Activated CD8-positive, alpha-beta memory T cell treated with anti-CD3 and anti-CD28 coated beads, Interleukin-2, amount 10 ng/mL, durations not matched to agents 7 days and 5 days (primary cell): ENCODE data around the gene SYNE1. TPM values are rescaled to one million over a fixed set of nuclear protein-coding genes. Genes with fewer than 3 reads are reported as not detected.
"Not testable (repeated sequence)": the region's sequence is repeated elsewhere in the genome, so short reads cannot be mapped to it uniquely, and the experiment has no call there.

ENCODE experiments used
- ATAC-seq: fragments of 150-1000 bp; cut with Tn5 transposase; one replicate; pipeline ENCODE4 v1.10.0; 2021; ENCODE audit warnings: moderate library complexity
- CTCF ChIA-PET: fragments of 350-600 bp; sonication (Branson Sonifier 250); formaldehyde crosslinking; loops from one replicate; lab custom pipeline; 2021; ENCODE audit warnings: antibody characterized with exemption; lab: Charles Lee
- DNase-seq: peaks from one replicate; pipeline ENCODE4 v3.0.0-alpha.2; 2020
- H3K27ac Mint-ChIP-seq: one replicate; pipeline ENCODE4 v1.8.0; 2021; ENCODE audit warnings: mild to moderate bottlenecking, mixed read lengths
- H3K27me3 Mint-ChIP-seq: one replicate; pipeline ENCODE4 v1.8.0; 2021; ENCODE audit warnings: mixed read lengths
- H3K36me3 Mint-ChIP-seq: one replicate; pipeline ENCODE4 v1.8.0; 2021; ENCODE audit warnings: mild to moderate bottlenecking, mixed read lengths
- H3K4me1 Mint-ChIP-seq: one replicate; pipeline ENCODE4 v1.8.0; 2021; ENCODE audit warnings: mixed read lengths
- H3K4me3 Mint-ChIP-seq: one replicate; pipeline ENCODE4 v1.8.0; 2021; ENCODE audit warnings: mild to moderate bottlenecking, moderate library complexity, mixed read lengths
- H3K9me3 Mint-ChIP-seq: one replicate; pipeline ENCODE4 v1.8.0; 2022; ENCODE audit warnings: low read depth, mixed read lengths
- total RNA-seq, 2 experiments: library from RNA; stranded (reverse); gene quantifications; one replicate each; pipeline ENCODE4 v1.2.3, GENCODE V29; 2021

Gene SYNE1
- total RNA-seq, 2 experiments from 2014 or later, result 58.5 to 76.6 TPM

DNA sequence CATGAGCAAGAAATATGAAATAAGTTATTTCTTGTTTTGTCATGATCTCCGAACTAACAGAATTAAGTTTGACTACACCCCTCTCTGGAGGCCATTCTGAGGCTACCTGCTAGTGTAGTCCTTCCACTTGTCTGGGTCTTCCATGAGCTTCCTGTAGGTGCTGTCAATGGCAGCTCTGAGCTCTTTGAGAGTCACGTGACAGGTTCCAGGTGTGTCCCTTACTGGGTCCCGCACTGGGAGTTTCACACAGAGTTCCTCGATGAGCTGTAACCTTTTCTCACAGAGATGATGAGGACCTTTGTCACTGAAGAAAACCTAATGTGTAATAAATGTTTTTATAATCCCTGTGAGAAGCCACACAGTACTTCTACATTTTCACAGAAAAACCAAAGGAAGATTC is 186.6 kb downstream of the SYNE1 start:
- no peak overlapping the region for H3K27ac Mint-ChIP-seq
- H3K27me3 Mint-ChIP-seq, result no peaks in the 10 kb centered on the region
- peaks cover 2% of the 10 kb centered on the region for H3K9me3 Mint-ChIP-seq
- no peaks in the 10 kb centered on the region for H3K4me1 Mint-ChIP-seq
- ATAC-seq (no peak), DNase-seq (no peak)
- CTCF ChIA-PET, result no interaction called here
- no peaks in the 10 kb centered on the region for H3K36me3 Mint-ChIP-seq
- no peak overlapping the region for H3K4me3 Mint-ChIP-seq

DNA sequence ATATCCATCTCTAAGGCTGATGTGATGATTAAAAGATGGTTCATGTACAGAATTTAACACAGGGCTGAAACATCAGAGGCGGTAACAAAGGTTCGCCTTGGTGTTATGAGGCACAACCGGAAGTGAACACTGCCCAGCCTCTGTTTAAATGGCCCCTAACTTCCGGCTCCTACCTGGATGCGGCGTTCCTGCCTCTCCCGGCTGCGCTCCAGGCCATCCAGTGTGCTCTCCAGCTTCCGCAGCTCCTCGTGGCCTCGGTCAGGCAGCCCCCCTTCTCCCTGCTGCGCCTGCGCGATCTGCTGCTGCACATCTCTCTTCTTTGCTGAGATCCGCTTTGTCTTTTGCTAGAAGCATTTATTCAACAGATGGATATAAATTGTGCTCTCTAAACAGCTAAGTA is 195.3 kb downstream of the SYNE1 start:
- no peak overlapping the region for H3K4me3 Mint-ChIP-seq
- no peaks in the 10 kb centered on the region for H3K4me1 Mint-ChIP-seq
- no peaks in the 10 kb centered on the region for H3K36me3 Mint-ChIP-seq
- no peaks in the 10 kb centered on the region for H3K9me3 Mint-ChIP-seq
- no peaks in the 10 kb centered on the region for H3K27me3 Mint-ChIP-seq
- no peak for ATAC-seq
- H3K27ac Mint-ChIP-seq, result no peak overlapping the region
- no peak for DNase-seq
- CTCF ChIA-PET, result no interaction called here

DNA sequence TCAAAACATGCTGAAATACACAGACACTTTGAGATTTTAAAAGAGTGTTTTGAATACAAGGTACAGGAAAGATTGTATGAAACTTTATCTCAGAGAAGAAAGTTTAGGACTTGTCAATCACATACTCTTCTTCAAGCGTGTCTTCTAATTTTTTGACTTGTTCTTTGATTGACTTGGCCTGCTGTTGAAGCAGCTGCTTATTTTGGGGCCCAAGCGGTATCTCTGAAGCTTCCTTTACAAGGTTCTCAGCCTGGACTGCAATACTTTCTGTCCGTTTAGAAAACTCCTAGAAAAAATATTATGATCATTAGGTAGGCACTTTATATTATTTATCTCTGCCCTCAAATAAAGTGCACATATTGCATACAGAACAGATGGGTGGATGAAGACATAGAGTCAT is 201.3 kb downstream of the SYNE1 start:
- CTCF ChIA-PET, result no interaction called here
- Mint-ChIP-seq H3K36me3 (no peaks in the 10 kb centered on the region), H3K4me3 (no peak overlapping the region), H3K9me3 (no peaks in the 10 kb centered on the region), H3K4me1 (peaks cover 3% of the 10 kb centered on the region), H3K27me3 (no peaks in the 10 kb centered on the region), H3K27ac (no peak overlapping the region)
- ATAC-seq (no peak), DNase-seq (no peak)

DNA sequence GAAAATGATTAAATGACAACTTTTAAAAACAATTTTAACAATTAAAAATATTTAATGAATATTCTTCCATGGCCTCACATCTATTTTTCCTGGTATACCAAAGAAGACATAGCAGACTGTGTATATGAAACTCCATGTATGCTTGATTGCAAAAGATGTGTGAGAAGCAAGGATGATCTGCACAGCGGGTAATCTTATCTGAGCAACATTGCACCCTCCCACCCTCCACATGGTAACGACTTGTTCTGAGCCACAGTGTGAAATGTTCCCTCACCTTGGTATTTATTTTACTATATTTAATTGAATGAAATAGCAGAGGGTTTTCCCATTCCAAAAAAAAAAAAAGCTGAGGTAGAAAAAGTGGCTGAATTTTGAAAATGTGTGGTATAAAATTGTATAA is 204.4 kb downstream of the SYNE1 start:
- Mint-ChIP-seq H3K9me3 (no peaks in the 10 kb centered on the region), H3K4me3 (no peak overlapping the region), H3K36me3 (no peaks in the 10 kb centered on the region), H3K27ac (no peak overlapping the region), H3K27me3 (no peaks in the 10 kb centered on the region), H3K4me1 (peaks cover 3% of the 10 kb centered on the region)
- ATAC-seq, result no peak
- CTCF ChIA-PET, result no interaction called here
- DNase-seq, result no peak

DNA sequence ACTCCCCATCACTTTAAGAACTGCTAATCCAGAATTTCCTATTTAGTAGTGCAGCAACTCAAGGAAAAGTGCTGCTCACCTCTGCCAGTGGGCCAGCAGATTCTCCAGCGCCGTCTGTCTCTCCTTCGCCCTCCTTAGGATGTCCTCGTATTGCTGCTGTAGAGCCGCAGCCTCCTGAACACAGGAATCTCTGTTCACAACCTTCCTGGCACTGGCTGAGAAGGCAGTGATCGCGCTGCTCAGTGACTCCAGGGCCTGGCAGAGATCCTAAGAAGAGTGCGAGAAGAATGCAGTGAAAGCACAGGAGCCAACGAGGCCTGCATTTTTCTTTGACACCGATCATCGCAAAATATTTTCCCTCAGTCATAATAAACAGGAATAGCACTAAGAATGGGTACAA is 209.0 kb downstream of the SYNE1 start:
- no peak overlapping the region for H3K27ac Mint-ChIP-seq
- H3K9me3 Mint-ChIP-seq, result no peaks in the 10 kb centered on the region
- H3K36me3 Mint-ChIP-seq, result no peaks in the 10 kb centered on the region
- no peaks in the 10 kb centered on the region for H3K27me3 Mint-ChIP-seq
- DNase-seq, result no peak
- no peaks in the 10 kb centered on the region for H3K4me1 Mint-ChIP-seq
- H3K4me3 Mint-ChIP-seq, result no peak overlapping the region
- CTCF ChIA-PET, result no interaction called here
- no peak for ATAC-seq

DNA sequence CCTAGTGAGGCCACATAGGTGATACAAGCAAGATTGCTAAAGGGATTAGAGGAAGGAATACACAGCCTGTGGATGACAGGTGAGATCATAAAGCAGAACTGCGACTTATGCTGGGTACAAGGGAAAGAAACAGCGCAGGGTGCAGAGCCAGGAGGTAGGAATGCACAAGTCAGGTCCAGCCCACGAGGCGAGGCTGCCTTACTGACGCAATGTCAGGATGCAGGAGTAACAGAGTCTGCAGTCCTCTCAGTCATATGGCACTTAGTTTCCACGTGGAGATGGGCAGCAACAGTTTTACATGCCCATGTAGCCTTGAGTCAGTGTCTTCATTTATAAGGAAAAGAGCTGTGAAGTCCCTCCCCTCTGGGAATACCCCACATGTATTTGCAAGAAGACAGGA is 210.9 kb downstream of the SYNE1 start:
- ATAC-seq (no peak), DNase-seq (no peak)
- no peaks in the 10 kb centered on the region for H3K36me3 Mint-ChIP-seq
- H3K9me3 Mint-ChIP-seq, result no peaks in the 10 kb centered on the region
- no peaks in the 10 kb centered on the region for H3K4me1 Mint-ChIP-seq
- no peaks in the 10 kb centered on the region for H3K27me3 Mint-ChIP-seq
- no peak overlapping the region for H3K27ac Mint-ChIP-seq
- no peak overlapping the region for H3K4me3 Mint-ChIP-seq
- CTCF ChIA-PET, result no interaction called here

DNA sequence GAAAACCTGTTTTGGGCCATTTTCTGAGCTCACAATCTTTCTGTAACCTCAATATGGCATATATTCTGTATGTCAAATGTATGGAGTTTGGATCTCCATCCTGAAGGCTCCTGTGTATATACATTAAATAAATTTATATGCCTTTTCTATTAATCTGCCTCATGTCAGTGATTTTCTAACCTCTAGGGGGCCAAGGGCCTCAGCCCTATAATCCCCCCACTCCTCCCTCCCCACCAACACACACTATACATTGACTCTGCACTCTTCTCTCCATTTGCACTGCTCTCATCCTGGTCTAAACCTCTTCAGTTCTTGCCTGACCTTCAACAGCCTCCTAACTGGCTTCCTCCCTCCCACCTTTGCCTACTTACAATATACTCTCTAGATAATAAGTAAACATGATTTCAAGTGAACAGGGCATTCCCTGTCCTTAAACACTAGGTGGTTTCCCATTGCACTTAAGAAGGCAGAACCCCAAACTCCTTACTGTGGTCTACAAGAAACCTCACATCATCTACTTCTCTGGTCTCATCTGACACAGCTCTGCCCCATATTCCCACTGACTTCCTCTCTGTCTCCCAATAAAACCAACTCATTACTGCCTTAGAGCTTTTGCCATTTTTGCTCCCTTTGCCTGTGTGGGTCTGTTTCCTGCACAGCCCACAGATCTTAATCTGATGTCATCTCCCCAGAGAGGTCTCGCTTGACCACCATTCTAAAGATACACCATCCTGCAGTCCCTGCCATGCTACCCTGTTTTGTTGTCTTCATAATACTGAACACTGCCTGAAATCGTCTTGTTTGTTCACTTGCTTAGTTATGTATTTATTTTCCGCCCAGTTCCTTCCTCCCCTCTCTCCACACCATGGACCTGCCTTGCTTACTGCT is 213.7 kb downstream of the SYNE1 start:
- CTCF ChIA-PET, result no interaction called here
- no peak for ATAC-seq
- no peak overlapping the region for H3K27ac Mint-ChIP-seq

DNA sequence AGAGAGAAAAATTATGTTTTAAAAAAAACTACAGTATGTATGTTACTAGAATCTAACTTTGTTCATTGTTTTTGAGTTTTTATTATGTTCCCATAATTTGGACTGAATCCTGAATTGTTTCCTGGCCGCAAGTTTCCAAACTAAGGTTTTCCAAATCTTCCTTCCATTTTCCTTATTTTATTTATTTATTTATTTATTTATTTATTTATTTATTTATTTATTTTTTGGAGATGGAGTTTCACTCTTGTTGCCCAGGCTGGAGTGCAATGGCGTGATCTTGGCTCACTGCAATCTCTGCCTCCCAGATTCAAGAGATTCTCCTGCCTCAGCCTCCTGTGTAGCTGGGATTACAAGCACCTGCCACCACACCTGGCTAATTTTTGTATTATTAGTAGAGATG is 215.7 kb downstream of the SYNE1 start:
- H3K9me3 Mint-ChIP-seq, H3K36me3 Mint-ChIP-seq, ATAC-seq, H3K27ac Mint-ChIP-seq, DNase-seq, CTCF ChIA-PET, H3K27me3 Mint-ChIP-seq, H3K4me3 Mint-ChIP-seq, H3K4me1 Mint-ChIP-seq: not testable (repeated sequence)

More for the DNA sequence above, 213.7 kb downstream of the SYNE1 start:
- H3K9me3 Mint-ChIP-seq, result no peaks in the 10 kb centered on the region
- no peaks in the 10 kb centered on the region for H3K4me1 Mint-ChIP-seq
- H3K4me3 Mint-ChIP-seq, result no peak overlapping the region
- no peaks in the 10 kb centered on the region for H3K27me3 Mint-ChIP-seq
- no peak for DNase-seq
- no peaks in the 10 kb centered on the region for H3K36me3 Mint-ChIP-seq

DNA sequence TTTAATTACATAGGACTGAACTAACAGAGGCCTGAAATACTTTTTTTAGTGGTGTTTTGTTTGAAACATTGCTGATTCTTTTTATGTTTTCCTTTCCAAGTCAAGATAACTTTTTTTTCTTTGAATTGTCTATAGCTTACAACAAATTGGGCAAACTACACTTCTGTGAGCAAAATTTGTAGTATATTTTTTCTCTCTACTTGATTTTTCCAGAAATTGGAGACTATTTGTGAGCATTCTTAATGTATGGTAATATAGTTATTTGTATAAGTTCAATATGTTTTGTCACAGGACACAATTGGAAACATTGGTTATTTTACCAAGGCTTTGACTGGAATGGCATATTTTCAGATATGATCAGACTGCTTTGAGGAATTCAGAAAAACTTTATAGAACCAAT is 216.5 kb downstream of the SYNE1 start:
- Mint-ChIP-seq H3K4me3 (no peak overlapping the region), H3K36me3 (no peaks in the 10 kb centered on the region), H3K9me3 (no peaks in the 10 kb centered on the region), H3K27me3 (no peaks in the 10 kb centered on the region), H3K4me1 (no peaks in the 10 kb centered on the region), H3K27ac (no peak overlapping the region)
- DNase-seq (no peak), ATAC-seq (no peak)
- CTCF ChIA-PET, result no interaction called here

DNA sequence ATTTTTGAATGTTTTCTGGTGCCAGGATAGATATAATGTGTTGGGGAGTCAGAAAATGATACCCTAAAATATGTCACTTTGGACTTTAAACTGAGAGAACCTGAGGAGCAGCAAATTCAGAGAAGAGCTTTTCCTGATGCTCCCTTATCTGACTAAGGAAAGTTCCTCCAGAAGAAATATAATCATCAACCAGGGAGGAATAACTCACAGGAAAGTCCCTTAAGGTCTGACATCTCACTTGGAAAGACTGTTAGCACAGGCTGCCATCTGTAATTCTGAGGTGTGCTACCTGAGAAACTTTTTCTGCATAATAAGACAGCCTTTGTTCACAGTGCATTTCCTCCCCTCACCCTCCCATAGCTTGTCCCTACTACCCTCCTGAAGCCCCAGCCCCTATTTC is 218.6 kb downstream of the SYNE1 start:
- Mint-ChIP-seq H3K4me1 (no peaks in the 10 kb centered on the region), H3K27ac (no peak overlapping the region), H3K4me3 (no peak overlapping the region), H3K9me3 (no peaks in the 10 kb centered on the region), H3K36me3 (no peaks in the 10 kb centered on the region), H3K27me3 (no peaks in the 10 kb centered on the region)
- CTCF ChIA-PET, result no interaction called here
- DNase-seq (no peak), ATAC-seq (no peak)

DNA sequence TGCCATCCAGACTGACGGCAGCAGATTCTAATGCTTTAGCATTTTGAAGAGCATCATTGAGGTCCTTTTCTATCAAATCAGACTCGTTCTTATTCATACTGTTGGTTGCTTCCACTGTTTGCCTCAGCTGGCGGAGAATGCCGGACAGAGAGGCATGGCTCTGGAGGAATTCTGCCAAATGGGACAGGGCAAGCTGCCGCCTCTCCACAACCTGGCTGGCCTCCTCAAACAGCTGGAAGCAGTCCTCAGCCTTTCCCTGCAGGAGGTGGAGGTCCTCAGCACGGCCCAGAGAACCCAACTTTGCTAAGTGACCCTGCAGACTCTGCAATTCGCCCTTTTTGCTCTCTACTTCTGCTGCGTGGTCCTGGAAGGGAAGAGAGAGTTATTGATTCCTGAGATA is 220.5 kb downstream of the SYNE1 start:
- Mint-ChIP-seq H3K36me3 (no peaks in the 10 kb centered on the region), H3K27ac (no peak overlapping the region), H3K27me3 (no peaks in the 10 kb centered on the region), H3K9me3 (no peaks in the 10 kb centered on the region), H3K4me3 (no peak overlapping the region), H3K4me1 (no peaks in the 10 kb centered on the region)
- CTCF ChIA-PET, result no interaction called here
- ATAC-seq (no peak), DNase-seq (no peak)

DNA sequence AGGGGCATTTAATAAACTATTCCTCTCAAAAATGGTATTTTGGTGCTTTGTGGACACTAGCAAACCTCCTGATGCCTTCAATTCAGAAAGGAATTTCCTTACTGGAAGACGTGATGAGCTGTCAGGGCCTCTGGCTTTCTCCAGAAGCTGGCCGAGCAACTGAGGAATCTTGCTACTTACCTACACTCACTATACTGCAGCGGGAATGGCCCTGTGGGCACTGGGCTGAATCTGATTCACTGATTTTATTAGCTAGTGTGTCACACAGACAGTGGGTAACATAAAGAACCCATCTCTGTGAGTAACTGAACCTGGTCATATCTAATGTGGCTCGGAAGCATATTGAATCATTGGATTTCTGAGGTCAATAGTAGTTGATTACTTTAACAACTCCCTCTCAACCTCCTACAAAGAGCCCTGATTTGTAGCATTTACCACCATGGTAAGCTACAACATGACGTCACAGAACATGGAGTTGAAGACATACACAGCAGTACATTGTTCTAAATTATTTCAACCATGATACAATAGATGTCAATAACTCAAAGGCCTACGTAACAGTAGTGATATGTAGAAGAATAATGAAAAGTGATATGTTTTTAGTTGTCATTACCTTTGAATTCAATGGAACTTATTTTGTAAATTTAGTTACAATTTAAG is 232.1 kb downstream of the SYNE1 start:
- Mint-ChIP-seq H3K27me3 (no peaks in the 10 kb centered on the region), H3K4me3 (no peak overlapping the region), H3K36me3 (no peaks in the 10 kb centered on the region), H3K27ac (no peak overlapping the region), H3K4me1 (no peaks in the 10 kb centered on the region), H3K9me3 (no peaks in the 10 kb centered on the region)
- CTCF ChIA-PET, result no interaction called here
- no peak for ATAC-seq
- no peak for DNase-seq

DNA sequence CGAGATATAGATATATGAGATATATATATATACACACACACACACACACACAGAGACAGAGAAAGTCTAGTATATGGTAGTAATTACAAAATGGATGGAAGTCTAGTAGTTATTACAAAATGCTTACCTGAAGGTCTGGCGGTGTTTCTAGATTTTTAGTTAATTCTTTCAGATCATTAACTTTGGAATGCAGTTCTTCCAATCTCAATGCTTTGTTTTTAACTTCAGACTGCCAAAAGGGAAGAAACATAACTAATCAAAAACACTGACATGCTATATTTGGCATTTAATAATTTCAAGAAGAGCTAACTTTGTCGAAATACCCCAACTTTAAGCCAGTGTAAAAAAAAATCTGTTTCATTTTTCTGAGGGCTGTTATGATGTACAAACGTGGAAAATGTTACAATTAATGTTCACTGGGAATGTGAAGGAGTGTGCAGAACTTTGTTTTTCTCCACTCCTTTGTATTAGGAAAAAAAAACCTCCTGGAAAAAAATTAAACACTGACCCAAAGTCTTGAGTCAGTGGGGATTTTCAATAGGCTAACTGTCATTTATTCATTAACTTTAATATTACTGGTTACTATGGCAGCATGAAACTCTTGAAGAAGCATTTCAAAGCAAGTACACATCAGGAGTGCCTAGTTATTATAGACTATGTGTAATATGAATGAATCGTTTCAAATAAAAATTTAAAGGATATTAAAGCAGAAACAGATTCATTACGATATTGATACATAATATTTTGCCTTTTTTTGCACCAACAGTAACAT is 232.9 kb downstream of the SYNE1 start:
- DNase-seq, result no peak
- H3K9me3 Mint-ChIP-seq, result no peaks in the 10 kb centered on the region
- no peaks in the 10 kb centered on the region for H3K4me1 Mint-ChIP-seq
- ATAC-seq, result no peak
- no peaks in the 10 kb centered on the region for H3K36me3 Mint-ChIP-seq
- no peak overlapping the region for H3K27ac Mint-ChIP-seq
- CTCF ChIA-PET, result no interaction called here
- no peaks in the 10 kb centered on the region for H3K27me3 Mint-ChIP-seq
- H3K4me3 Mint-ChIP-seq, result no peak overlapping the region
